Coronary artery (tissue), 2 donors: ENCODE results near the gene FLRT2.

Experiments
- DNase-seq: peaks from one replicate; pipeline ENCODE4 v3.0.0-alpha.2; 2017; ENCODE audit warnings: low spot score
- H3K27ac ChIP-seq, 2 donors: fragments of 200-600 bp; sonication (generic); one replicate each; pipeline ENCODE4 v1.5.1; 2016 to 2019
- H3K4me3 ChIP-seq: fragments of 200-600 bp; sonication (generic); 2 replicates; pipeline ENCODE4 v1.5.1; 2016; ENCODE audit warnings: mild to moderate bottlenecking, moderate library complexity
- TF ChIP-seq, protein P1 (sequence below): fragments of 200-600 bp; sonication (generic); IDR thresholded peaks from one replicate; pipeline ENCODE4 v1.5.1; 2019; ENCODE audit warnings: antibody characterized with exemption

Gene FLRT2

DNA sequence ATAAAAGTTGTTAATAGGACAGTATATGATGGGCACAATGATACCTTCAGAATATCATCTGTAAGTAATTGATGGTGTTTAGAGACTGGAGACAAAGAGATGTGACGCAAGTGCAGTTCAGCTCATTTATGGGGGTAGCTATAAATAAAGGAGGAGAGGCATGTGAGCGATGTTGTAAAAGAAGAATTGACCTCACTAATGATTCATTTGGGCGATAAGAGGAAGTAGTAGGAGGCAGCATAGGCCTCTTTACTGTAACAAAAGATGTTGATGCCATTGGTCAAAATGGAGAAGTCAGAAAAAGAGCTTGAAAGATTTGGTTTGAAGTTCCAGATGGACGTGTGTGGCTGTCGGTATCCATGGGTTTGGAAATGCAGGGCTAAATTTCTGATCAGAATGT, 70.0 kb downstream of the FLRT2 start:
- TF ChIP-seq, protein P1, sequence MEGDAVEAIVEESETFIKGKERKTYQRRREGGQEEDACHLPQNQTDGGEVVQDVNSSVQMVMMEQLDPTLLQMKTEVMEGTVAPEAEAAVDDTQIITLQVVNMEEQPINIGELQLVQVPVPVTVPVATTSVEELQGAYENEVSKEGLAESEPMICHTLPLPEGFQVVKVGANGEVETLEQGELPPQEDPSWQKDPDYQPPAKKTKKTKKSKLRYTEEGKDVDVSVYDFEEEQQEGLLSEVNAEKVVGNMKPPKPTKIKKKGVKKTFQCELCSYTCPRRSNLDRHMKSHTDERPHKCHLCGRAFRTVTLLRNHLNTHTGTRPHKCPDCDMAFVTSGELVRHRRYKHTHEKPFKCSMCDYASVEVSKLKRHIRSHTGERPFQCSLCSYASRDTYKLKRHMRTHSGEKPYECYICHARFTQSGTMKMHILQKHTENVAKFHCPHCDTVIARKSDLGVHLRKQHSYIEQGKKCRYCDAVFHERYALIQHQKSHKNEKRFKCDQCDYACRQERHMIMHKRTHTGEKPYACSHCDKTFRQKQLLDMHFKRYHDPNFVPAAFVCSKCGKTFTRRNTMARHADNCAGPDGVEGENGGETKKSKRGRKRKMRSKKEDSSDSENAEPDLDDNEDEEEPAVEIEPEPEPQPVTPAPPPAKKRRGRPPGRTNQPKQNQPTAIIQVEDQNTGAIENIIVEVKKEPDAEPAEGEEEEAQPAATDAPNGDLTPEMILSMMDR, result no peak

GRCh38 chr14:85601246-85601645, 71.3 kb downstream of the FLRT2 start:
- TF ChIP-seq, protein P1, result no peak

More for the DNA sequence above, 70.0 kb downstream of the FLRT2 start:
- Histone ChIP-seq H3K4me3 (no peak overlapping the region), H3K27ac (no peak overlapping the region)
- no peak for DNase-seq

GRCh38 chr14:85601690-85602089, 71.7 kb downstream of the FLRT2 start:
- no peak for DNase-seq
- TF ChIP-seq, protein P1, result no peak
- Histone ChIP-seq H3K4me3 (no peak overlapping the region), H3K27ac (no peak overlapping the region)

More at GRCh38 chr14:85601246-85601645, 71.3 kb downstream of the FLRT2 start:
- no peak for DNase-seq
- no peak overlapping the region for H3K27ac ChIP-seq
- no peak overlapping the region for H3K4me3 ChIP-seq

DNA sequence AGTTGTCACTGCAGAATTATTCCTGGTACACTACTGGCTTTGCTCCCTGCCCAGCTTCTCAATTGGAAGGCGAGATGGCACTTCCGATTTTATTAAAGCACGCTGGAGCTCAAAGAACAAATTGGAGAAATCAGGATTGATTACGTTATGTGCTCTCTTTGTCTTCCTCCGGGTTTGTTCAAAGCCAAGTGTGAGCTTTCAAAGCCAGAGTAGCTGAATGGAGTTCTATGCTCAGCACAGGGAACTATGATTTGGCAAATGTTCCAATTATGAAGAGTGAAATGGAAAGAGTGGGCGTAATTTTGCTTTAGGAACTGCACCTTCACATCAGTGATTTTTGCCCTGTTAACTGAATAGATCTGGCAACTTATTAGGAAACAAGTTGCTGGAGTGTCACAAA, 72.4 kb downstream of the FLRT2 start:
- no peak for DNase-seq
- no peak overlapping the region for H3K4me3 ChIP-seq
- TF ChIP-seq, protein P1, result no peak
- no peak overlapping the region for H3K27ac ChIP-seq

GRCh38 chr14:85604021-85604420, 74.1 kb downstream of the FLRT2 start:
- DNase-seq, result no peak
- TF ChIP-seq, protein P1, result no peak
- no peak overlapping the region for H3K27ac ChIP-seq
- no peak overlapping the region for H3K4me3 ChIP-seq

DNA sequence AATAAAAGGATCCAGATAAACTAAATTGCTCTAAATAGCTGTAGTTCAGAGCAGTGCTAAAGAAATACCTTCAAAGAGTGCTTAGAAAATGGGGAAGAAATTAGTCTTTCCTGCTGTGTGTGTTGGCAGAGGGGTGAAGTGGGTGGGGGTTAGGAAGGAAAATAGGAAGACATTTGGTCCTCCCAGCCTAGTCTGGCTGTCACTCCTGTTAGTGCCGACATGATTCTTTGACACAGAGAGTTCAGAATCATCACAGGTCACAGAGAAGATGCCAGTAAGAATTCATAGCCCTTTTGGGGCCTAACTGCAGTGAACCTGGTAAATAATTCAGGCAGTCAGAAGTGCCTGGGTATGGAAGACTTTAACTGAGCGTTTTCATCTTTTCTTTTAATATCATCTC, 74.8 kb downstream of the FLRT2 start:
- TF ChIP-seq, protein P1, result no peak
- Histone ChIP-seq H3K27ac (no peak overlapping the region), H3K4me3 (no peak overlapping the region)
- DNase-seq, result no peak

DNA sequence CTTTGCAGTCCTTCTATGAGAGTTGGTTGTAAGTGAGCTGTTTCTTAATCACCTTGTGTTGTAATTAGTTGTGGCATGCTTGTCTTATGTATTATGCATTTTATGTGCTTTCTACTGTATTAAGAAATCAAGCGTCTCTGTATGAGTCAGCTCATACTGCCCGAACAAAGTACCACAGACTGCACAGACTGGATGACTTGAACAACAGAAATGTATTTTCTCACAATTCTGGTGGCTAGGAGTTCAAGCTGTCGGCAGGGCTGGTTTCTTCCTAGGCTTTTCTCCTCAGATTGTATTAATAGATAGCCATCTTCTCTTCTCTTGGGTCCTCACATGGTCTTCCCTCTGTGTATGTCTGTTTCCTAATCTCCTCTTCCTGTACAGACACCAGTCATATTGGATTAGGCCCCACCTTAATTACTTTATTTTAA, 77.7 kb downstream of the FLRT2 start:
- DNase-seq, result no peak
- no peak overlapping the region for H3K27ac ChIP-seq
- TF ChIP-seq, protein P1, result no peak
- no peak overlapping the region for H3K4me3 ChIP-seq
